GM18511 (cell line): Measurements from ENCODE around the gene ARID3B.
"Not testable (repeated sequence)": the region's sequence is repeated elsewhere in the genome, so short reads cannot be mapped to it uniquely, and the experiment has no call there.

Experiments
- ATAC-seq: cut with Tn5 transposase; IDR thresholded peaks from one replicate; pipeline ENCODE4 v1.9.1; 2021; ENCODE audit warnings: mild to moderate bottlenecking, moderate library complexity; ENCODE audit not compliant: unreplicated experiment

Gene ARID3B

DNA sequence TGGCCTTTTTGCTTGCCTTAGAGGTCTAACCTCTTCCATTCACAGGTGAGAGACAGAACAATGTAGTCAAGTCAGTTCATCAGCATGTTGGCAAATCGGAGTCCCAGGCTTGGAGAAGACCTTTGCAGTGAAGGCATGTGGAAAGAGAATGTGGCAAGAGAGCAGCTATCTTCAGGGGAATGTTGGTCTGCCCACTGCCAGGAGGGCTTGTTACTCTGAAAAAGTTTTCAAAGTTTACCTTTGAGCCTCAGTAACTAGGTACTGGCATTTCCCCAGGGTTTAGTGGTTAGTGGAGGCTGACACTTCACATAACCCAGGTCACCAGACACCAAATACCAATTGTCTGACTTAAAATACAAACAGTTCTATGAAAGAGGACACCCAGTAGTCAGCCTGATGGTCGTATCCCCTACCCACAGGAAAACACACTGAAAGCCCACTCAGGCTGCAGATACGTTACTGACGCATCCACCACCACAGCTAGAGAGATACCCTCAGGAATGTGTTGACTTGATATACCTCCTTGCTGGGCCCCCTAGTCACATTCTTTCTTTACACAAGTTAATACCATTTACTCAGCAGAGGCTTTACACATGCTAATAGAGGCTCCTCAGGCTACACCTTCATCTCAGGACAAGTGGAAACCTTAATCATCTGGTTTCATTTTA is 9.7 kb upstream of the ARID3B start:
- no peak for ATAC-seq

GRCh38 chr15:74535388-74536084 is 5.5 kb upstream of the ARID3B start:
- ATAC-seq: no peak

DNA sequence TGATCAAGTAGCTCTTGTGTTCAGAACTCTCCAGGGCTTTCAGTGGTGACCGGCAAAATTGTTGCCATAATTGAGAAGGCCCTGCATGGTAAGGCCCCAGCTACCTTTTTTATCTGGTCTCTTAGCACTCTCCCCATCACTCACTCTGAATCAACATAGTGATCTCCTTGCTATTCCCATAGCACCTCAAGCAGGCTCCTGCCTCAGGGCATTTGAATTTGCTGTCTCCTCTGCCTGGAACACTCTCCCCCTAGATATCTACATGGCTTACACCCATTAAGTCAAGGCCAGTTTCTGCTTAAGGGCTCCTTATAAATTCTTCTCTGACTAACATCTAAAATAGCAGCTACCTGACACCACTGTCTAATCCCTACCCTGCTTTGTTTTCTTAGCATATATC is 3.3 kb upstream of the ARID3B start:
- ATAC-seq: no peak

DNA sequence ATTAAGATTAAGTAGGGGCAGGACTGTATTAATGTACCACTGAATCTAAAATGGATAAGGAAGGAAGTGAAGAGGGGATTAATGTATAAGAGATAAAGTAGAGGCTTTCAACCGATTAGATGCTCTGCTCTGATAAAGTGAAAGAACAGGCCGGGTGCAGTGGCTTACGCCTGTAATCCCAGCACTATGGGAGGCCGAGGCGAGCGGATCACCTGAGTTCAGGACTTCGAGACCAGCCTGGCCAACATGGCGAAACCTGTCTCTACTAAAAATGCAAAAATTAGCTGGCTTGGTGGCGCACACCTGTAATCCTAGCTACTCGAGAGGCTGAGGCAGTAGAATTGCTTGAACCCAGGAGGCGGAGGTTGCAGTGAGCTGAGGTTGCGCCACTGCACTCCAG is 1.5 kb upstream of the ARID3B start:
- ATAC-seq: not testable (repeated sequence)

- ATAC-seq: no peak
These were observed 759 bp upstream of the ARID3B start for GRCh38 chr15:74540161-74540760.

GRCh38 chr15:74541494-74542165 is 610 bp downstream of the ARID3B start:
- ATAC-seq: peak; percentile 44

DNA sequence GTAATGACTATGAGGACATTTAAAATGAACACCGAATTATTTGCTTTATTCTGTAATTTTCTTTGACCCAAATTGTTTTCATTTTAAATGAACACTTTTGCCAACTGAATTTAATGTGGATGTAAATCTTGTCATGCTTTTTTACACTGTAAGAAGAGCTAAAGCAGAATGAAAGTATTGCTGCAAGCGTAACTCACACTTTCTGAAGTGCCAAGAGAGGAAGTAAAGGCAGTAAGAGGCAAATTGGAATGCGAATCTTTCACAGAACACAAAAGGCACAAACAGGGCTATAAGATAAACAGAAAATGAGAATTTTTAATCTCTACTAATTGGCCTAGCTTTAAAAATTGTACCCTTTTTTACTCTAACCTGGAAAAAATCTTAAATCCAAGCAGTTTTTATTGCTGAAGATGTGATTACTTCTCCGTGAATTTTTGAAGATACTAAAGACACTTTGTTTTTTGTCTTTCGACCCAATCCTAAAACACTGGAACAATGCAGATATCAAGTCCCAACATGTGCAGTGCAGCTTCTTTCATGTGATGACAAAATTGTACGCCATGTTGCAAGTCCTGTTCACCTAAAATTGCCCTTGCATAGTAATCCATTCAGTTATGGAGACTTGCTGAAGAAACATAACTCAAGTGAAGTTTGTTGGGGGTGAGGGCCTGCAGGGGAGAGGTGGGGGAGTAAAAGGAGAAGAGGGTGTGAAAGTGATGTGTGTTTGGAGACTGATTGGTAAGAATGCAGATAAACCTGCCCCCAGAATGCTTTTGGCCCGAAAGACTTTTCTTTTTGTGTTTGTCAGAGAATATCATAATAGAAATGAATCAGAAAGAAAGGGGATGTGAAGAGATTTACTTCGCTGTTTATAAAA is 1.4 kb downstream of the ARID3B start:
- ATAC-seq: no peak

DNA sequence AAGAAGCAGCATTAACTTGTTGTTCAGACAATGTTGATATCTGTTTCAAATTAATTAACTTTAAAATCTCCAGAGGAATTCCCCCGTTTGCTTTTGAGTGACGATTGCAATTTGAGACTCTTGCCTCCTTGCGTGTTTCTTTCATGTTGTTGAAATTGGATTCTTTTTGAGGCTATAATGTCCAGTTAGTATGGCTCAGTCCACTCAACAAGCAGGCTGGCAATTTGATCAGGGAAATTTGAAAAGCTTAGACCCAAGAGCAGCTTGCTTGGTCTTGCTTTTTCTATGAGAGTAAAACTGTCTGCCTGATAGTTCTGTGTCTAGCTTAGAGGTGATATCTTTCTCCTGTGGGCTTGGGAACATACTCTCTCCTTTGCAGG is 2.0 kb downstream of the ARID3B start:
- no peak for ATAC-seq

- ATAC-seq: no peak
These were observed 2.6 kb downstream of the ARID3B start for GRCh38 chr15:74543583-74543982.

DNA sequence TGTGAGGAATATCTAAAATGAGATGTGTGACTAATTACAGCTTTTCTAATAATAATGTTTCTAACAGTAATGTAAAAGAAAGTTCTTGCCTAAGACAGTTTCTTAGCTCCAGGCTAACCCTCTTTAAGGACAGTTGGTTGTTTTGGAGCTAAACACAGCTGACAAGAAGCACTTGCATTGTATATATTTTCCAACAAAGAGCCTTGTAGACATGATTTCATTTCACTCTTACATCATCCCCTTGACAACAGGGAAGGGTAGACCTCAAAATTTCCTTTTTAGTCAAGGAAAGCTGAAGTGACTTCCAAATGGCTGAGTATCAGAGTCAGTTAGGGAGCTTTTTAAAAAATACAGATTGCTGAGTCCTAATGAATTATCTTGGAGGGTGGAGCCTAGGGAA is 4.1 kb downstream of the ARID3B start:
- ATAC-seq: no peak

- ATAC-seq: peak; percentile 65
These were observed 5.0 kb downstream of the ARID3B start for GRCh38 chr15:74545776-74546656.

DNA sequence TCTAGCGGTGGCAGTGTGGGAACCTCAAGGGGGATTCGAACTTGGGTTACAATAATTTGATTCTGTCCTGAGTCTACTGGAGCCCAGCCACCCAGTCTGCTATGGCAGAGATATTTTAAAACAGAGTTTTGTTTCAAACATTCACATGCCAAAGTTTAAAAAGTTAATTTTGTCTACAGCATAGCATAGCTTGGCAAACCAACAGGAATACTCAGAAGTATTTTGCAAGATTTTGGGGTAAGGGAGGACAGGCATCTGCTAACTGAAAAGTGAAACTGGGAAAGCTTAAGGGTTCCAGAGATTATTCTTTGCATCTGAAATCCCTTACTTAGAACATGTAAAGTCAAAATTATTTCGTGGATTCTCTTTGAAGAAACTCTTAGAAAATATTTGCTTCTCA is 6.6 kb downstream of the ARID3B start:
- ATAC-seq: no peak

DNA sequence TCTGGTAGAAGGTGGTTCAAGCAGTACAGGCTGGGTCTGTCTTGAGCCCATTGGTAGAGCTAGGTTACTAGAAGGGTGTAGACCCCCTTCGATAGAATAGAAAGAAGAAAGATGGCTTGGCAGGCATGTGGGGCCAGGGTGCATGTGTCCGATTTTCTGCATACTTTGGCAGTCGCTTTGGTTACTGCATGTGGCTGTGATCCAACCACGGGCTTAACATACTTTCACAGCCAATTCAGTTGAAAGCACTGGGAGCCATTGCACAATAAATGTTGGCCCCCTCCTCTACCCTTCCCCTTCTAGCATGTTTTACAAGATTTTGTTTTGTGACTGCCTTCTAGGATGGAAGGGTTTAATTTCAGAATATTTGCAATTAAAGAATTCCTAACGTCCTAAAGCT is 7.2 kb downstream of the ARID3B start:
- no peak for ATAC-seq

DNA sequence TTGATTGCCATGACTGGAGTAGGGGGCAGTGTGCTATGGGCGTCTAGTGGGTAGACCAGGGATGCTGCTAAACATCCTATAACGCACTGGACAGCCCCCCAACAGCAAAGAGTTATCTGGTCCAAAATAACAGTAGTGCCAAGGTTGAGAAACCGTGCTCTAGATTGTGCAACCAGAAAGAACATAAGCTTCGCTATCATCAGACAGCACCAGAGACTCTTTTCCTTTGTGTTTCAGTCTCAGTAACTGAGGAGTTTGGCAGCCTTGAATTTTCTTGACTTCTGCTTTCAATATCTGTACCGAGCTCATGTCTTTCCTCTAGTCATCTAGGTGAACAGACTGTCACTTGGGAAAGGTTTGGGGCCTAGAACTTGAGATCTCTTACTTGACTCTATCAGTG is 8.8 kb downstream of the ARID3B start:
- ATAC-seq: no peak

DNA sequence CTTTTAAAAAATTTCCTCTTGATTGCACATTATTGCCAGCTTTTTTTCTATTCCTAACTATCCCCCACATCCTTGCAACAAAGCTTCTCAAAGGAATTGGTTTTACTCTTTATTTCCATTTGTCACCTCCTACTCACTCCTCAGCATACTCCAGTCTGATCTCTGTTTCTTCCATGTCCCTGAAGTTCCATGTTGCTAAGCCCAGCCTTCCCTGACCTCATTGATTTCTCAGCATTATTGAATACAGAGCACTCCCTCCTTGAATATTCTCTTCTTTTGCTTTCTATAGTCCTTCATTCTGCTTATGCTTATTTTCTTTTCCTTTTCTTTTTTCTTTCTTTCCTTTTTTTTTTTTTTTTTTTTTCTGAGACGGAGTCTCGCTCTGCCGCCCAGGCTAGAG is 10.7 kb downstream of the ARID3B start:
- ATAC-seq: no peak

DNA sequence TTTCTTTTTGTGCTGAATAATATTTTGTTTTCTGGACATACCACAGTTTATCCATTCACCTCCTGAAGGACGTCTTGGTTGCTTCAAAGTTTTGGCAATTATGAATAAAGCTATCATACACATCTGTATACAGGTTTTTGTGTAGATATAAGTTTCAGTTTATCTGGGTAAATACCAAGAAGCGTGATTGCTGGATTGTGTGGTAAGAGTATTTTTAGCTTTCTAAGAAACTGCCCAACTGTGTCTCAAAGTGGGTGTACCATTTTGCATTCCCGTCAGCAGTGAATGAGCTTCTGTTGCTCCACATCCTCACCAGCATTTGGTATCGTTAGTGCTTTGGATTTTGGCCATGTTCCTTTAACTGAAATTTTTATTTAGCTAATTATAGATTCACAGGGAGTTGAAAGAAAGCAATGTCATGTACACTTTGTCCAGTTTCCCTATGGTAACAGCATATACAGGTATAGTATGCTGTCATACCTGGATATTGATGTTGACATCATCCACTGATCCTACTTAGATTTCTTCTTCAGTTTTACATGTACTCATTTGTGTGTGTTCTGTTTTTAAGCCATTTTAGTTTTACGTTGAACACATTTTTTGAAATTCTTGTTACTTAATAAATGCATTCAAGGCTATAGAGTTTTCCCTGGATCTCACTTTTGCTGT is 11.9 kb downstream of the ARID3B start:
- no peak for ATAC-seq

GRCh38 chr15:74555192-74555591 is 14.2 kb downstream of the ARID3B start:
- no peak for ATAC-seq

DNA sequence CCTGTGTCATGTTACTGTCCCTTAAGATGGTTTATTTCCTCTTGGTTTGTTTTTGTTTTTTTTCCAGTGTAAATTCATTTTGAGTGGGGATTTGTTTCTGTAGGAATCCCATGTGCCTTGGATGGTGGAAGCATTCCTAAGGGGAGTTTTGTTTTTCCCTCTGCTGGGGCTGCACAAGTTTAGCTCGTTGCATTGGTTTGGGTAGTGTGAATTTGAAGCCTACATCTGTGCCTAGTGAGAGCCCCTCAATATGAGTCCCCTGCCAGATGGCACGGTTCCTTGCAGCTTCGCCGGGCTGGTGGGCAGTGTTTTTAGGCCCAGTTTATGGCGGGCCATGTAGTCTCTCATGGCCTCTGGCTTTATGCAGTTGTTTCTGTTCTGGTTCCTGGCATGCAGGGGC is 17.7 kb downstream of the ARID3B start:
- ATAC-seq: no peak

- ATAC-seq: no peak
These were observed 22.4 kb downstream of the ARID3B start for GRCh38 chr15:74563442-74563841.
